Astrocyte of the cerebellum (primary cell): Measurements from ENCODE around the gene MAP3K10.

Experiments
- DNase-seq: peaks from one replicate; pipeline ENCODE4 v3.0.0-alpha.2; 2011; ENCODE audit warnings: low read depth
- H3K4me3 ChIP-seq: 2 replicates; pipeline ENCODE4 v1.5.1; 2011; ENCODE audit warnings: mild to moderate bottlenecking, low read depth, low read length, moderate library complexity
- in situ Hi-C: cut with HindIII; loops from 2 replicates; pipeline ENCODE4 v1.10.0; 2017; ENCODE audit warnings: low sequenced_read_pairs
- TF ChIP-seq, protein P1 (sequence below): IDR thresholded peaks from 2 replicates; pipeline ENCODE4 v1.5.1; 2012; ENCODE audit warnings: low read length, low read depth, moderate library complexity, mild to moderate bottlenecking; ENCODE audit errors: missing control alignments

MAP3K10 gene

GRCh38 chr19:40210889-40211288, 19.7 kb downstream of the MAP3K10 start:
- TF ChIP-seq, protein P1, sequence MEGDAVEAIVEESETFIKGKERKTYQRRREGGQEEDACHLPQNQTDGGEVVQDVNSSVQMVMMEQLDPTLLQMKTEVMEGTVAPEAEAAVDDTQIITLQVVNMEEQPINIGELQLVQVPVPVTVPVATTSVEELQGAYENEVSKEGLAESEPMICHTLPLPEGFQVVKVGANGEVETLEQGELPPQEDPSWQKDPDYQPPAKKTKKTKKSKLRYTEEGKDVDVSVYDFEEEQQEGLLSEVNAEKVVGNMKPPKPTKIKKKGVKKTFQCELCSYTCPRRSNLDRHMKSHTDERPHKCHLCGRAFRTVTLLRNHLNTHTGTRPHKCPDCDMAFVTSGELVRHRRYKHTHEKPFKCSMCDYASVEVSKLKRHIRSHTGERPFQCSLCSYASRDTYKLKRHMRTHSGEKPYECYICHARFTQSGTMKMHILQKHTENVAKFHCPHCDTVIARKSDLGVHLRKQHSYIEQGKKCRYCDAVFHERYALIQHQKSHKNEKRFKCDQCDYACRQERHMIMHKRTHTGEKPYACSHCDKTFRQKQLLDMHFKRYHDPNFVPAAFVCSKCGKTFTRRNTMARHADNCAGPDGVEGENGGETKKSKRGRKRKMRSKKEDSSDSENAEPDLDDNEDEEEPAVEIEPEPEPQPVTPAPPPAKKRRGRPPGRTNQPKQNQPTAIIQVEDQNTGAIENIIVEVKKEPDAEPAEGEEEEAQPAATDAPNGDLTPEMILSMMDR: no peak
- no peak for DNase-seq
- in situ Hi-C loops: no loop called here
- H3K4me3 ChIP-seq: no peak overlapping the region

- in situ Hi-C loops: no loop called here
- no peak overlapping the region for H3K4me3 ChIP-seq
- TF ChIP-seq, protein P1: no peak
- no peak for DNase-seq
Measured at GRCh38 chr19:40213251-40213829, 22.1 kb downstream of the MAP3K10 start.

DNA sequence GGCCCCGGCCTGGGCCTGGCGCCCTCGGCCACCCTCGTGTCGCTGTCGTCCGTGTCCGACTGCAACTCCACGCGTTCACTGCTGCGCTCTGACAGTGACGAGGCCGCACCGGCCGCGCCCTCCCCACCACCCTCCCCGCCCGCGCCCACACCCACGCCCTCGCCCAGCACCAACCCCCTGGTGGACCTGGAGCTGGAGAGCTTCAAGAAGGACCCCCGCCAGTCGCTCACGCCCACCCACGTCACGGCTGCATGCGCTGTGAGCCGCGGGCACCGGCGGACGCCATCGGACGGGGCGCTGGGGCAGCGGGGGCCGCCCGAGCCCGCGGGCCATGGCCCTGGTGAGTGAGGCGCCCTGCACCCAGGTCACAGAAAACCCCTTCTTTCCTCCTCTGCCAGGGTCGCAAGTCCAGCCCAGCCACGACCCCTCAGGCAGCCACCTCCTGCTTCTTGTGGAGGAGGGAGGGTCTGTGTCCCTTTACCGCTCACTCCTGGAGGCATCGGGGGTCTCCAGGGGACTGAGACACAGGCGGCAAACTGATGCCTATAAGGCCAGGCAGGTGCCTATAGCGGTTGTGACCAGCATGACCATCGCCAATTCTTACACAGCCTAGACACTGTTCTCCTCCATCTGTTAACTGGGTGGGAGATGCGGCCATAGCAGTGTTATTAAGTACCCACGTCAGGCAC, 22.8 kb downstream of the MAP3K10 start:
- DNase-seq: no peak
- in situ Hi-C loops: no loop called here
- TF ChIP-seq, protein P1: no peak
- no peak overlapping the region for H3K4me3 ChIP-seq

DNA sequence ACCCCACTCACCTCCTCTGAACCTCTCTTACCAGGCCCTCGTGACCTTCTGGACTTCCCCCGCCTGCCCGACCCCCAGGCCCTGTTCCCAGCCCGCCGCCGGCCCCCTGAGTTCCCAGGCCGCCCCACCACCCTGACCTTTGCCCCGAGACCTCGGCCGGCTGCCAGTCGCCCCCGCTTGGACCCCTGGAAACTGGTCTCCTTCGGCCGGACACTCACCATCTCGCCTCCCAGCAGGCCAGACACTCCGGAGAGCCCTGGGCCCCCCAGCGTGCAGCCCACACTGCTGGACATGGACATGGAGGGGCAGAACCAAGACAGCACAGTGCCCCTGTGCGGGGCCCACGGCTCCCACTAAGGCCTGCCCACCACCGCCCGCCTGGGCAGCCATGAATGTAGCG, 23.7 kb downstream of the MAP3K10 start:
- no peak for DNase-seq
- H3K4me3 ChIP-seq: no peak overlapping the region
- TF ChIP-seq, protein P1: no peak
- in situ Hi-C loops: no loop called here

DNA sequence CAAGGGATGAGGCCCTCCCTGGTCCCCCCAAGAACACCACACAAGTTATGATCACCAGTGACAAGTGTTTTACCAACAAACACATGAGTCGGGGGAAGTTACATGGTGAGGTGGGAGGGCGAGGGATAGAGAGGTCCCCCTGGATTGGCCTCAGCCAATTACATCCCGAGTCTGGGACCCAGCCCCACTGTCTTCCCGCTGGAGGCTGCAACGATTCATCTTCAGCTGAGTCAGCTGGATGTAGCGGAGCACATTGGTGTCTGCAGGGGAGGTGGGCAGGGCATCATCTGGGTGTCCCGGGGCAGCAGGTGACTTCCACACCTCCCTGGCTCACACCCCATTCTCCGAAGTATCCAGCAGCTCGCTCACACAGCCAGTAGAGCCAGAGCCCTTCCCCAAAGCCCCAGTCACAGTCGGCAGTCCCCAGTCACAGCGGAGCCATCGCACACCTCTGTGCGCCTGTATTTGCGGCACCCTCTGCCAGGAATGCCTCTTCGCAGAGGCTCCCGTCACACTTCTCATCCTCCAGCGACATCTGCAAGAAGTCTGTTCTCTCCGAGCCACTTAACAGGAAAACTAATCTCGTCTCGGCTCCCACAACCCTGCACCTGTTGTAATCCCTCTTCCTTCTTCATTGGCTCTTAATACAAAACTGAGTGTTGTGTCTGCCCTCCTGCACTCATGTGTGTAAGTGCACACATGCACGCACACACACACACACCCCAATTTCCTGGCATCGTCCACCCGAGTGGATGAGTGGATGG, 25.0 kb downstream of the MAP3K10 start:
- DNase-seq: no peak
- no peak overlapping the region for H3K4me3 ChIP-seq
- TF ChIP-seq, protein P1: no peak
- in situ Hi-C loops: no loop called here

GRCh38 chr19:40216777-40217026, 25.5 kb downstream of the MAP3K10 start:
- in situ Hi-C loops: no loop called here
- TF ChIP-seq, protein P1: no peak
- no peak overlapping the region for H3K4me3 ChIP-seq
- DNase-seq: no peak
